Activated T-helper 1 cell treated with Interleukin-2 at 50 U/mL for 16 hours (primary cell): ENCODE results near the gene FGF12.

Experiments
- DNase-seq: peaks from one replicate; pipeline ENCODE4 v3.0.0-alpha.2; 2020; ENCODE audit warnings: low read depth

FGF12 gene

GRCh38 chr3:192259661-192260060, 467.7 kb downstream of the FGF12 start:
- DNase-seq = no peak

- no peak for DNase-seq
Observed at GRCh38 chr3:192258721-192259120, 468.6 kb downstream of the FGF12 start.

GRCh38 chr3:192255839-192256238, 471.5 kb downstream of the FGF12 start:
- no peak for DNase-seq

GRCh38 chr3:192253138-192253887, 474.0 kb downstream of the FGF12 start:
- no peak for DNase-seq

GRCh38 chr3:192249516-192249915, 477.8 kb downstream of the FGF12 start:
- DNase-seq = no peak

- DNase-seq = no peak
Observed at GRCh38 chr3:192246847-192247559, 480.3 kb downstream of the FGF12 start.

GRCh38 chr3:192244591-192244990, 482.8 kb downstream of the FGF12 start:
- DNase-seq = no peak

- DNase-seq = no peak
Observed at GRCh38 chr3:192239956-192240355, 487.4 kb downstream of the FGF12 start.

GRCh38 chr3:192237992-192238608, 489.2 kb downstream of the FGF12 start:
- DNase-seq = no peak

- no peak for DNase-seq
Observed at GRCh38 chr3:192229866-192230265, 497.5 kb downstream of the FGF12 start.

- DNase-seq = no peak
Observed at GRCh38 chr3:192224634-192225155, 502.6 kb downstream of the FGF12 start.

GRCh38 chr3:192223815-192224214, 503.5 kb downstream of the FGF12 start:
- no peak for DNase-seq

GRCh38 chr3:192220915-192221314, 506.4 kb downstream of the FGF12 start:
- no peak for DNase-seq

- DNase-seq = no peak
Observed at GRCh38 chr3:192219926-192220325, 507.4 kb downstream of the FGF12 start.

- DNase-seq = no peak
Observed at GRCh38 chr3:192216067-192216466, 511.3 kb downstream of the FGF12 start.

GRCh38 chr3:192212979-192213378, 514.4 kb downstream of the FGF12 start:
- no peak for DNase-seq

GRCh38 chr3:192212335-192212734, 515.0 kb downstream of the FGF12 start:
- DNase-seq = no peak

- no peak for DNase-seq
Observed at GRCh38 chr3:192207651-192208050, 519.7 kb downstream of the FGF12 start.

- no peak for DNase-seq
Observed at GRCh38 chr3:192207239-192207638, 520.1 kb downstream of the FGF12 start.

GRCh38 chr3:192194085-192194484, 533.3 kb downstream of the FGF12 start:
- DNase-seq = no peak

GRCh38 chr3:192188218-192188835, 539.0 kb downstream of the FGF12 start:
- no peak for DNase-seq

- no peak for DNase-seq
Observed at GRCh38 chr3:192187485-192188051, 539.8 kb downstream of the FGF12 start.
